ENCODE measurements around the gene DST.

DNA sequence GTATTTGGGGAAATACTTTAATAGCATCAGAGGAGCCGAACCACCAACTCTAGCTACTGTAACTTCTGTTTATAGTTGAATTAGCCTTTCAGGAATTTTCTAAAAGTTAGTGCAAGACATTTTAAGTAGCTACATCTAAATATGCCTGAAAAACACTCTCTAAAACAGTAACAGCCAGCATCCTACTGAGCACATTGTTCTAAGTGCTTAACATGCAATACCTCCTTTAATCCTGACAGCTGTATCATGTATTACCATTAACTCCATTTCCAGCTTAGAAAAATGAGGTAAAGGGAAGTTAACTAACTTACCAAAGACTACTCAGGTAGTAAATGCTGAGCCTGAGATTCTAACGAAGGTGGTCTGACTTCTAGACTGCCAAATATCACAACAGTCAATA is 120.7 kb downstream of the DST start:
- TF ChIP-seq, protein P1, sequence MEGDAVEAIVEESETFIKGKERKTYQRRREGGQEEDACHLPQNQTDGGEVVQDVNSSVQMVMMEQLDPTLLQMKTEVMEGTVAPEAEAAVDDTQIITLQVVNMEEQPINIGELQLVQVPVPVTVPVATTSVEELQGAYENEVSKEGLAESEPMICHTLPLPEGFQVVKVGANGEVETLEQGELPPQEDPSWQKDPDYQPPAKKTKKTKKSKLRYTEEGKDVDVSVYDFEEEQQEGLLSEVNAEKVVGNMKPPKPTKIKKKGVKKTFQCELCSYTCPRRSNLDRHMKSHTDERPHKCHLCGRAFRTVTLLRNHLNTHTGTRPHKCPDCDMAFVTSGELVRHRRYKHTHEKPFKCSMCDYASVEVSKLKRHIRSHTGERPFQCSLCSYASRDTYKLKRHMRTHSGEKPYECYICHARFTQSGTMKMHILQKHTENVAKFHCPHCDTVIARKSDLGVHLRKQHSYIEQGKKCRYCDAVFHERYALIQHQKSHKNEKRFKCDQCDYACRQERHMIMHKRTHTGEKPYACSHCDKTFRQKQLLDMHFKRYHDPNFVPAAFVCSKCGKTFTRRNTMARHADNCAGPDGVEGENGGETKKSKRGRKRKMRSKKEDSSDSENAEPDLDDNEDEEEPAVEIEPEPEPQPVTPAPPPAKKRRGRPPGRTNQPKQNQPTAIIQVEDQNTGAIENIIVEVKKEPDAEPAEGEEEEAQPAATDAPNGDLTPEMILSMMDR (IDR thresholded peaks at IDR 0.05 in 4 of 5, conservative IDR thresholded peaks at IDR 0.05 in 1 of 5) = no peak
- no peak for TF ChIP-seq POLR2A (IDR thresholded peaks at IDR 0.05)

Measured in gastrocnemius medialis (tissue), 4 donors.